Thyroid gland (tissue), 4 donors: Measurements from ENCODE around the gene RSBN1.

Experiments used
- POLR2A ChIP-seq, 2 donors: fragments of 450-650 bp; IDR thresholded peaks; one replicate each; pipeline ENCODE4 v1.6.1; 2017; ENCODE audit warnings: antibody characterized with exemption in 2 of 2, mild to moderate bottlenecking in 2 of 2, moderate library complexity in 1 of 2
- TF ChIP-seq, protein P1 (sequence below), 6 experiments: fragments of 200-600 bp in 3 of 6; fragments of 450-650 bp in 3 of 6; sonication (generic) in 3 of 6; IDR thresholded peaks; one replicate each; pipeline ENCODE4 v1.5.1; 2016 to 2019; ENCODE audit warnings: antibody characterized with exemption in 6 of 6, mild to moderate bottlenecking in 2 of 6, inconsistent platforms in 1 of 6, moderate library complexity in 1 of 6

GRCh38 chr1:113784104-113784779 lies 28.0 kb downstream of the RSBN1 start:
- TF ChIP-seq, protein P1, sequence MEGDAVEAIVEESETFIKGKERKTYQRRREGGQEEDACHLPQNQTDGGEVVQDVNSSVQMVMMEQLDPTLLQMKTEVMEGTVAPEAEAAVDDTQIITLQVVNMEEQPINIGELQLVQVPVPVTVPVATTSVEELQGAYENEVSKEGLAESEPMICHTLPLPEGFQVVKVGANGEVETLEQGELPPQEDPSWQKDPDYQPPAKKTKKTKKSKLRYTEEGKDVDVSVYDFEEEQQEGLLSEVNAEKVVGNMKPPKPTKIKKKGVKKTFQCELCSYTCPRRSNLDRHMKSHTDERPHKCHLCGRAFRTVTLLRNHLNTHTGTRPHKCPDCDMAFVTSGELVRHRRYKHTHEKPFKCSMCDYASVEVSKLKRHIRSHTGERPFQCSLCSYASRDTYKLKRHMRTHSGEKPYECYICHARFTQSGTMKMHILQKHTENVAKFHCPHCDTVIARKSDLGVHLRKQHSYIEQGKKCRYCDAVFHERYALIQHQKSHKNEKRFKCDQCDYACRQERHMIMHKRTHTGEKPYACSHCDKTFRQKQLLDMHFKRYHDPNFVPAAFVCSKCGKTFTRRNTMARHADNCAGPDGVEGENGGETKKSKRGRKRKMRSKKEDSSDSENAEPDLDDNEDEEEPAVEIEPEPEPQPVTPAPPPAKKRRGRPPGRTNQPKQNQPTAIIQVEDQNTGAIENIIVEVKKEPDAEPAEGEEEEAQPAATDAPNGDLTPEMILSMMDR (IDR thresholded peaks at IDR 0.05) = no peak
- TF ChIP-seq POLR2A (IDR thresholded peaks at IDR 0.05) = no peak
